Activated B cell treated with CpG ODN at 0.5 μM for 24 hours (primary cell): ENCODE results near the gene OVCA2. TPM values are rescaled to one million over a fixed set of nuclear protein-coding genes. Genes with fewer than 3 reads are reported as not detected.
A peak's percentile ranks its signal among the peaks of the same experiment; 100 is the strongest.

ENCODE experiments used
- ATAC-seq: fragments of 200-7000 bp; cut with Tn5 transposase; one replicate; pipeline ENCODE4 v1.10.0; 2021; ENCODE audit warnings: low read depth, mild to moderate bottlenecking, moderate library complexity
- CTCF ChIA-PET: fragments of 350-600 bp; sonication (Branson Sonifier 250); formaldehyde crosslinking; loops from one replicate; lab custom pipeline; 2021; ENCODE audit warnings: antibody characterized with exemption; lab: Charles Lee
- POLR2A ChIA-PET: fragments of 350-600 bp; sonication (Branson Sonifier 250); formaldehyde crosslinking; loops from one replicate; lab custom pipeline; 2021; ENCODE audit warnings: antibody characterized with exemption; lab: Charles Lee
- DNase-seq: peaks from one replicate; pipeline ENCODE4 v3.0.0; 2022
- H3K27ac Mint-ChIP-seq: one replicate; pipeline ENCODE4 v1.8.0; 2020; ENCODE audit warnings: mixed read lengths
- H3K27me3 Mint-ChIP-seq: one replicate; pipeline ENCODE4 v1.8.0; 2021; ENCODE audit warnings: mixed read lengths
- H3K36me3 Mint-ChIP-seq: one replicate; pipeline ENCODE4 v1.8.0; 2021; ENCODE audit warnings: low read depth, mixed read lengths
- H3K4me1 Mint-ChIP-seq: one replicate; pipeline ENCODE4 v1.8.0; 2021; ENCODE audit warnings: mixed read lengths
- H3K4me3 Mint-ChIP-seq: one replicate; pipeline ENCODE4 v1.8.0; 2020; ENCODE audit warnings: mild to moderate bottlenecking, mixed read lengths
- H3K9me3 Mint-ChIP-seq: one replicate; pipeline ENCODE4 v1.8.0; 2020; ENCODE audit warnings: mixed read lengths
- CTCF ChIP-seq: fragments of 200-600 bp; IDR thresholded peaks from one replicate; pipeline ENCODE4 v1.8.0; 2022; ENCODE audit warnings: antibody characterized with exemption, mild to moderate bottlenecking
- intact Hi-C: fragments of 100-400 bp; cut with micrococcal nuclease; formaldehyde crosslinking; loops from one replicate; pipeline ENCODE4 v1.15.1; 2024
- total RNA-seq: library from RNA; stranded (reverse); gene quantifications from 2 replicates; pipeline ENCODE4 v1.2.3, GENCODE V29; 2022

The OVCA2 gene
- total RNA-seq, 1 donor from 2014 or later: 29.4 TPM

GRCh38 chr17:2020721-2021120, 21.1 kb upstream of the OVCA2 start:
- ATAC-seq (no peak), DNase-seq (no peak)
- peaks cover 15% of the 10 kb centered on the region for H3K4me1 Mint-ChIP-seq
- POLR2A ChIA-PET: no interaction called here
- H3K27ac Mint-ChIP-seq: no peak overlapping the region
- H3K9me3 Mint-ChIP-seq: no peaks in the 10 kb centered on the region
- H3K36me3 Mint-ChIP-seq: no peaks in the 10 kb centered on the region
- intact Hi-C loops: no loop called here
- H3K4me3 Mint-ChIP-seq: no peak overlapping the region
- H3K27me3 Mint-ChIP-seq: peaks cover 30% of the 10 kb centered on the region
- CTCF ChIA-PET: no interaction called here
- TF ChIP-seq CTCF: no peak

GRCh38 chr17:2022647-2023240, 19.1 kb upstream of the OVCA2 start:
- Mint-ChIP-seq H3K4me1 (peaks cover 21% of the 10 kb centered on the region), H3K27ac (no peak overlapping the region), H3K27me3 (peaks cover 42% of the 10 kb centered on the region), H3K4me3 (peak overlapping the region; percentile 44), H3K9me3 (no peaks in the 10 kb centered on the region), H3K36me3 (no peaks in the 10 kb centered on the region)
- DNase-seq (no peak), ATAC-seq (no peak)
- CTCF ChIA-PET: no interaction called here
- POLR2A ChIA-PET: interaction anchor here (0.6 kb wide), 1 partner anchor 313 kb away, joined by 3 read pairs; the partner anchor contains the start of gene TSR1
- no peak for TF ChIP-seq CTCF
- intact Hi-C loops: no loop called here

- no peak overlapping the region for H3K27ac Mint-ChIP-seq
These were observed 18.6 kb upstream of the OVCA2 start for GRCh38 chr17:2023256-2023655.

GRCh38 chr17:2023692-2024571, 17.9 kb upstream of the OVCA2 start:
- peak; percentile 42 for DNase-seq
- intact Hi-C loops: loop anchor here (2.0 kb wide), 1 partner anchor 17 kb away; no protein-coding TSS in a partner anchor
- H3K36me3 Mint-ChIP-seq: no peaks in the 10 kb centered on the region
- CTCF ChIA-PET: no interaction called here
- no peaks in the 10 kb centered on the region for H3K9me3 Mint-ChIP-seq
- no peak overlapping the region for H3K27ac Mint-ChIP-seq
- POLR2A ChIA-PET: no interaction called here
- no peak for TF ChIP-seq CTCF
- peak overlapping the region; percentile 72 for H3K4me3 Mint-ChIP-seq
- ATAC-seq: peak; percentile 29
- H3K4me1 Mint-ChIP-seq: peaks cover 21% of the 10 kb centered on the region
- H3K27me3 Mint-ChIP-seq: peaks cover 40% of the 10 kb centered on the region

More at GRCh38 chr17:2023256-2023655, 18.6 kb upstream of the OVCA2 start:
- TF ChIP-seq CTCF: no peak
- ATAC-seq: no peak
- POLR2A ChIA-PET: interaction anchor here (0.6 kb wide), 1 partner anchor 313 kb away, joined by 3 read pairs; the partner anchor contains the start of gene TSR1
- intact Hi-C loops: no loop called here
- CTCF ChIA-PET: no interaction called here
- Mint-ChIP-seq H3K9me3 (no peaks in the 10 kb centered on the region), H3K36me3 (no peaks in the 10 kb centered on the region), H3K27me3 (peaks cover 40% of the 10 kb centered on the region), H3K4me3 (peak overlapping the region; percentile 44), H3K4me1 (peaks cover 21% of the 10 kb centered on the region)
- DNase-seq: no peak
